Hepatocyte (in vitro differentiated cells): Measurements from ENCODE around the gene ASB11.

ENCODE experiments used
- EZH2 ChIP-seq: fragments of 200-600 bp; sonication (generic); IDR thresholded peaks from 2 replicates; pipeline ENCODE4 v1.6.1; 2016; ENCODE audit warnings: antibody characterized with exemption, mild to moderate bottlenecking, borderline replicate concordance
- TF ChIP-seq, protein P1 (sequence below): fragments of 200-600 bp; sonication (generic); IDR thresholded peaks from 2 replicates; pipeline ENCODE4 v1.5.1; 2016; ENCODE audit warnings: antibody characterized with exemption, mild to moderate bottlenecking; ENCODE audit not compliant: poor library complexity

GRCh38 chrX:15245896-15246295 is 69.5 kb downstream of the ASB11 start:
- TF ChIP-seq, protein P1, sequence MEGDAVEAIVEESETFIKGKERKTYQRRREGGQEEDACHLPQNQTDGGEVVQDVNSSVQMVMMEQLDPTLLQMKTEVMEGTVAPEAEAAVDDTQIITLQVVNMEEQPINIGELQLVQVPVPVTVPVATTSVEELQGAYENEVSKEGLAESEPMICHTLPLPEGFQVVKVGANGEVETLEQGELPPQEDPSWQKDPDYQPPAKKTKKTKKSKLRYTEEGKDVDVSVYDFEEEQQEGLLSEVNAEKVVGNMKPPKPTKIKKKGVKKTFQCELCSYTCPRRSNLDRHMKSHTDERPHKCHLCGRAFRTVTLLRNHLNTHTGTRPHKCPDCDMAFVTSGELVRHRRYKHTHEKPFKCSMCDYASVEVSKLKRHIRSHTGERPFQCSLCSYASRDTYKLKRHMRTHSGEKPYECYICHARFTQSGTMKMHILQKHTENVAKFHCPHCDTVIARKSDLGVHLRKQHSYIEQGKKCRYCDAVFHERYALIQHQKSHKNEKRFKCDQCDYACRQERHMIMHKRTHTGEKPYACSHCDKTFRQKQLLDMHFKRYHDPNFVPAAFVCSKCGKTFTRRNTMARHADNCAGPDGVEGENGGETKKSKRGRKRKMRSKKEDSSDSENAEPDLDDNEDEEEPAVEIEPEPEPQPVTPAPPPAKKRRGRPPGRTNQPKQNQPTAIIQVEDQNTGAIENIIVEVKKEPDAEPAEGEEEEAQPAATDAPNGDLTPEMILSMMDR, result no peak
- no peak for TF ChIP-seq EZH2
